BLaER1 (cell line): Measurements from ENCODE around the gene PPP1R14B.
A peak's percentile ranks its signal among the peaks of the same experiment; 100 is the strongest.

Source experiments
- H3K27ac ChIP-seq: shearing (Covaris generic); formaldehyde crosslinking; 2 replicates; pipeline ENCODE4 v1.8.1; 2022
- H3K27me3 ChIP-seq: shearing (Covaris generic); formaldehyde crosslinking; 2 replicates; pipeline ENCODE4 v1.8.1; 2022
- H3K36me3 ChIP-seq: shearing (Covaris generic); formaldehyde crosslinking; 2 replicates; pipeline ENCODE4 v1.8.1; 2022
- H3K4me1 ChIP-seq: shearing (Covaris generic); formaldehyde crosslinking; 2 replicates; pipeline ENCODE4 v1.8.1; 2022
- H3K4me2 ChIP-seq: shearing (Covaris generic); formaldehyde crosslinking; 2 replicates; pipeline ENCODE4 v1.8.1; 2022
- H3K4me3 ChIP-seq: shearing (Covaris generic); formaldehyde crosslinking; 2 replicates; pipeline ENCODE4 v1.8.1; 2022
- H3K9ac ChIP-seq: shearing (Covaris generic); formaldehyde crosslinking; 2 replicates; pipeline ENCODE4 v1.8.1; 2022
- H3K9me3 ChIP-seq: shearing (Covaris generic); formaldehyde crosslinking; 2 replicates; pipeline ENCODE4 v1.8.1; 2022
- H4K20me1 ChIP-seq: shearing (Covaris generic); formaldehyde crosslinking; 2 replicates; pipeline ENCODE4 v1.8.1; 2022
- Cebpa-rat ChIP-seq: shearing (Covaris generic); IDR thresholded peaks from 2 replicates; pipeline ENCODE4 v1.8.1; 2022

PPP1R14B gene

DNA sequence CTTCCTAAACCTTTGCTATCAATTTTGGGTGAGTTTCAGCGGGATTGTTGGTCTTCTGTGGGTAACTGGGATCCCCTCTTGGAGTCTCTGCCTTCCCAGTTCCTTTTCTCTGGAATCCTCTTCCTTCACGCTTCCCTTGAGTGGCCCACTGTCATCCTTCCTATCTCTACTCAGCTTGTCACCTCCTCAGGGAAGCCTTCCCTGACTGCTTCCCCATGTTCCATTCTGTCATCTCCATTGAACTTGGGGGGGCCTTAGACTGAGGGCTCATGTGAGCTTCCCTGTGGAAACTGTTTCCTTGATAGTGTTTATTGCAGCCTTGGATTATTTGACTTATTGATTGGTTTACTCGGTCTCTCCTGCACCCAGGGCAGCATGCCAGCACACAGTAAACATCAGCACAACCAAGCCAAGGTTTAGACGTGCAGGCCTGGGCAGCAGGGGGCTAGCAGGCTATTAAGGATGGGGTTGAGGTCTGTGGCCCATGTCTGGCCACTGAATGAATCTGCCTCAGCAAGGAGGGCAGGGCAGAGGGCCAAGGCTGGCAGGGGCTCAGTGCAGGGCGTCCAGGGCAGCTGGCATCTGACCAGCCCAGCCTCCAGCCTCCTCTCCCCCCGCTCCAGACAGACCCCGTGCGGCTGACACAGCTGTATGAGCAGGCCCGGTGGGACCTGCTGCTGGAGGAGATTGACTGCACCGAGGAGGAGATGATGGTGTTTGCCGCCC is 28.0 kb downstream of the PPP1R14B start:
- peaks cover 83% of the 10 kb centered on the region for H3K36me3 ChIP-seq
- H3K27me3 ChIP-seq = no peaks in the 10 kb centered on the region
- H3K4me3 ChIP-seq = no peak overlapping the region
- TF ChIP-seq Cebpa-rat = no peak
- peaks cover 55% of the 10 kb centered on the region for H4K20me1 ChIP-seq
- peak overlapping the region; percentile 29; the same call in 1 of the 2 replicates for H3K9ac ChIP-seq
- H3K9me3 ChIP-seq = no peaks in the 10 kb centered on the region
- no peak overlapping the region for H3K4me2 ChIP-seq
- peaks cover 71% of the 10 kb centered on the region for H3K4me1 ChIP-seq
- peak overlapping the region; percentile 35; the same call in 1 of the 2 replicates for H3K27ac ChIP-seq

DNA sequence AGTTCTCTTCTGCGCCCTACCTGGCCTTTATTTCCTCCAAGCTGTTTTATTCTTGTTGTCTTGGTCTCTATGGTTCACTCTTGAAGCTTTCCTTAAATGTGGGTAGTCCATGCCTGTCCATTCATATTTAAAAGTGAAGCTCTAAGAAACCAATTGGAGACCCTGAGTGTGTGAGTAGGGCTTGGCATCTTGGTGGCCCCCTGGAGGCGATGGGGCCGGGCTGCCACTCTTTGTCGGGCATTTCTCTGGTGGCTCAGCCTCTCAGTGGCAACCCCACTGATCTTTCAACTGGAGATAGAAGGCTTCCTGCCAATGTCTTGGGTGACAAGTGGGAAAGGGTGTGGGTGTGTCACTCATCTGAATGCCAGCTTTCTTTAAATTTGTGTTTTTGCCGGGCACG is 29.9 kb downstream of the PPP1R14B start:
- peak overlapping the region; percentile 52 for H3K4me2 ChIP-seq
- TF ChIP-seq Cebpa-rat = no peak
- no peaks in the 10 kb centered on the region for H3K27me3 ChIP-seq
- peaks cover 57% of the 10 kb centered on the region for H4K20me1 ChIP-seq
- no peaks in the 10 kb centered on the region for H3K9me3 ChIP-seq
- no peak overlapping the region for H3K4me3 ChIP-seq
- peaks cover 81% of the 10 kb centered on the region for H3K36me3 ChIP-seq
- no peak overlapping the region for H3K9ac ChIP-seq
- H3K4me1 ChIP-seq = peaks cover 75% of the 10 kb centered on the region
- no peak overlapping the region for H3K27ac ChIP-seq

- H3K4me2 ChIP-seq = 0 out of 2 replicates have a peak overlapping the region, but pooled peaks have one; percentile 74
- no peak for TF ChIP-seq Cebpa-rat
- no peaks in the 10 kb centered on the region for H3K9me3 ChIP-seq
- H3K36me3 ChIP-seq = peaks cover 65% of the 10 kb centered on the region
- H3K9ac ChIP-seq = no peak overlapping the region
- H3K4me3 ChIP-seq = no peak overlapping the region
- H4K20me1 ChIP-seq = peaks cover 49% of the 10 kb centered on the region
- H3K4me1 ChIP-seq = peaks cover 79% of the 10 kb centered on the region
- 0 out of 2 replicates have a peak overlapping the region, but pooled peaks have one; percentile 16 for H3K27ac ChIP-seq
- no peaks in the 10 kb centered on the region for H3K27me3 ChIP-seq
These were observed 35.4 kb downstream of the PPP1R14B start for GRCh38 chr11:64211181-64211872.

- peaks cover 49% of the 10 kb centered on the region for H4K20me1 ChIP-seq
- peak overlapping the region; percentile 18; the same call in 1 of the 2 replicates for H3K9ac ChIP-seq
- H3K4me1 ChIP-seq = peaks cover 79% of the 10 kb centered on the region
- H3K36me3 ChIP-seq = peaks cover 65% of the 10 kb centered on the region
- peak overlapping the region; percentile 97 for H3K4me2 ChIP-seq
- H3K27ac ChIP-seq = peak overlapping the region; percentile 26; the same call in 1 of the 2 replicates
- H3K27me3 ChIP-seq = no peaks in the 10 kb centered on the region
- H3K9me3 ChIP-seq = no peaks in the 10 kb centered on the region
- TF ChIP-seq Cebpa-rat = no peak
- H3K4me3 ChIP-seq = no peak overlapping the region
These were observed 36.3 kb downstream of the PPP1R14B start for GRCh38 chr11:64210301-64211020.

- Histone ChIP-seq H3K27me3 (no peaks in the 10 kb centered on the region), H3K9ac (peak overlapping the region; percentile 98), H3K27ac (peak overlapping the region; percentile 99), H3K4me2 (peak overlapping the region; percentile 97), H3K4me1 (peaks cover 79% of the 10 kb centered on the region), H4K20me1 (peaks cover 49% of the 10 kb centered on the region), H3K36me3 (peaks cover 64% of the 10 kb centered on the region), H3K4me3 (peak overlapping the region; percentile 94), H3K9me3 (no peaks in the 10 kb centered on the region)
- no peak for TF ChIP-seq Cebpa-rat
These were observed 37.2 kb downstream of the PPP1R14B start for GRCh38 chr11:64209563-64209843.

- peaks cover 79% of the 10 kb centered on the region for H3K4me1 ChIP-seq
- H3K27ac ChIP-seq = peak overlapping the region; percentile 99
These were observed 37.8 kb downstream of the PPP1R14B start for GRCh38 chr11:64208796-64209562.

GRCh38 chr11:64208086-64208795 is 38.5 kb downstream of the PPP1R14B start:
- H3K36me3 ChIP-seq = peaks cover 54% of the 10 kb centered on the region
- TF ChIP-seq Cebpa-rat = no peak
- peak overlapping the region; percentile 94 for H3K4me3 ChIP-seq
- peak overlapping the region; percentile 97 for H3K4me2 ChIP-seq
- peaks cover 77% of the 10 kb centered on the region for H3K4me1 ChIP-seq
- H3K27me3 ChIP-seq = no peaks in the 10 kb centered on the region
- peak overlapping the region; percentile 99 for H3K27ac ChIP-seq
- H3K9me3 ChIP-seq = no peaks in the 10 kb centered on the region
- peaks cover 56% of the 10 kb centered on the region for H4K20me1 ChIP-seq
- peak overlapping the region; percentile 98 for H3K9ac ChIP-seq

More at GRCh38 chr11:64208796-64209562, 37.8 kb downstream of the PPP1R14B start:
- TF ChIP-seq Cebpa-rat = no peak
- Histone ChIP-seq H4K20me1 (peaks cover 53% of the 10 kb centered on the region), H3K4me3 (peak overlapping the region; percentile 94), H3K9ac (peak overlapping the region; percentile 98), H3K9me3 (no peaks in the 10 kb centered on the region), H3K27me3 (no peaks in the 10 kb centered on the region), H3K4me2 (peak overlapping the region; percentile 97), H3K36me3 (peaks cover 59% of the 10 kb centered on the region)

DNA sequence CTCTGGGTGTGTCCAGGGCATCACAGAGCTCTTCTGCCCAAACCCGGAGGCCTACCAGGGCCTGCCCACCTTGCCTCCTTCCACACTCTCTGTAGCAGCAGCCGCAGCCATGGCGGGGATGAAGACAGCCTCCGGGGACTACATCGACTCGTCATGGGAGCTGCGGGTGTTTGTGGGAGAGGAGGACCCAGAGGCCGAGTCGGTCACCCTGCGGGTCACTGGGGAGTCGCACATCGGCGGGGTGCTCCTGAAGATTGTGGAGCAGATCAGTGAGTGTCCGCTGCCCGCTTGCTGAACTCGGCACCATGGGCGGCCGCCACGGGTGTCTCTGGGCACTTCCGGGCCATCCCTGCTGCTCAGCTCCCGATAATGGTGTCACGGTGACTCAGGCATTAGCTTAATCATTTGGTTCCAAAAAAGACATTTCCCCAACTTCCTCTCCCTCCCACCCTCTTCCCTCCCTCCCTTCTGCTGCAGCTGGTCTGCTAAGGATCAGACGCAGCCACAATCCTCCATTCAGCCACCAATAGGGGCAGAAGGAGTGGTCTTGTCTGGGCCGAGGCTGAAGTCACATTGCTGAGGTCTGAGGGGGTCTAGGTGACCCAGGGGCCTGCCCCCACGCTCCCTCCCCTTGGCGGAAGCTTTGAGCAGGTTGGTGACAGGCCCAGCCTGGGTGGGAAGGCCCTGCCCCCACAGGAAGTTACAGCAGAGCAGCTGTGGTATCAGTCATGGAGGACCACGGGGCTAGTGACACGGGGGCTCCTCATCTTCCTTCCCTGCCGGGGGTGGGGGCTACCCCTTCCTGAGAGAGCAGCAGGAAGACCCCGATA is 39.3 kb downstream of the PPP1R14B start:
- H3K9ac ChIP-seq = peak overlapping the region; percentile 98
- no peaks in the 10 kb centered on the region for H3K27me3 ChIP-seq
- H4K20me1 ChIP-seq = peaks cover 62% of the 10 kb centered on the region
- H3K36me3 ChIP-seq = peaks cover 47% of the 10 kb centered on the region
- peak overlapping the region; percentile 99 for H3K27ac ChIP-seq
- peaks cover 69% of the 10 kb centered on the region for H3K4me1 ChIP-seq
- H3K9me3 ChIP-seq = no peaks in the 10 kb centered on the region
- H3K4me2 ChIP-seq = peak overlapping the region; percentile 97
- no peak for TF ChIP-seq Cebpa-rat
- peak overlapping the region; percentile 94 for H3K4me3 ChIP-seq
